ENCODE data around the gene ZCCHC7.

The ZCCHC7 gene

DNA sequence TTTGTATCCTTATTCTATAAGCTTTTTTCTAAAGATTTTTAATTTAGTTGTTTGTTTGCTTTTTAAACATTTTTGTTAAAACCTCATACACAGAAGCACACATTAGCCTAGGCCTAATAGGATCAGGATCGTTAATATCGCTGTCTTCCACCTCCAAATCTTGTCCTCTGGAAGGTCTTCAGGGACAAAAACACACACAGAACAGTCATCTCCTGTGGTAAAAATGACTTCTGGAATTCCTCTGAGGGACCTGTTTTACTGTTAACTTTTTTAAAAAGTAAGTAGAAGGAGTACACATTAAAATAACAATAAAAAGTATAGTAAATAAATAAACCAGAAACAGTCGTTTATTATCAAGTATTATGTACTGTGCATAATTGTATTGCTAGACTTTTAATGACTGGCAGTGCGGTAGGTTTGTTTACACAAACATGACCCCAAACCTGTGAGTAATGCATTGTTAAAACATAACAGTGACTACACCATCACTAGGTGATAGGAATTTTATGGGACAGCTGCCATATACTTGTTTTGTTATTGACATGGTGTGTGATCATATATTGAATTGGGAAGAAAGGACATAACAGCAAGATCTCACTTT lies 109.6 kb downstream of the ZCCHC7 start:
- no peak for DNase-seq (ENCODE audit: extremely low read depth, low read depth)
- TF ChIP-seq, protein P1, sequence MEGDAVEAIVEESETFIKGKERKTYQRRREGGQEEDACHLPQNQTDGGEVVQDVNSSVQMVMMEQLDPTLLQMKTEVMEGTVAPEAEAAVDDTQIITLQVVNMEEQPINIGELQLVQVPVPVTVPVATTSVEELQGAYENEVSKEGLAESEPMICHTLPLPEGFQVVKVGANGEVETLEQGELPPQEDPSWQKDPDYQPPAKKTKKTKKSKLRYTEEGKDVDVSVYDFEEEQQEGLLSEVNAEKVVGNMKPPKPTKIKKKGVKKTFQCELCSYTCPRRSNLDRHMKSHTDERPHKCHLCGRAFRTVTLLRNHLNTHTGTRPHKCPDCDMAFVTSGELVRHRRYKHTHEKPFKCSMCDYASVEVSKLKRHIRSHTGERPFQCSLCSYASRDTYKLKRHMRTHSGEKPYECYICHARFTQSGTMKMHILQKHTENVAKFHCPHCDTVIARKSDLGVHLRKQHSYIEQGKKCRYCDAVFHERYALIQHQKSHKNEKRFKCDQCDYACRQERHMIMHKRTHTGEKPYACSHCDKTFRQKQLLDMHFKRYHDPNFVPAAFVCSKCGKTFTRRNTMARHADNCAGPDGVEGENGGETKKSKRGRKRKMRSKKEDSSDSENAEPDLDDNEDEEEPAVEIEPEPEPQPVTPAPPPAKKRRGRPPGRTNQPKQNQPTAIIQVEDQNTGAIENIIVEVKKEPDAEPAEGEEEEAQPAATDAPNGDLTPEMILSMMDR (IDR thresholded peaks at IDR 0.05; ENCODE audit: low read depth, low read length): no peak

DNA sequence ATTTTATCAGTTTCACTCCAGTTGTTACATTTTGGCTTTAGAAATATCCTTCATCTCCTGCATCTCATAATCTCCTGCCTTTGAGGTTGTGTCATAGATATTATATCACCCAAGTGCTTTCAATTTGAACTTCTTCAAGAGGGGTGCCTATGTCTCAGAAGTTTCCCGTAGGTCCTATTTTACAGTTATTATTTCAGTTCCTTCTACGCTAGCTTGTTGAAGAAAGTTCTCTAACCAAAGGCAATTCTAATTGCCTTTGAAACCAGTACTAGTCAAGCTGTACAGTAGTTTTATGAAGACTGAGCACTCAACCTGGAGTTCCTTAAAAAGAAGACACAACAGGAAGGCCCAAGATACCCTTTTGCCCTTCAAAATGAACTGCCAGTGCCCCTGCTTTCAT lies 116.4 kb downstream of the ZCCHC7 start:
- no peak for DNase-seq (ENCODE audit: extremely low read depth, low read depth)
- TF ChIP-seq, protein P1 (IDR thresholded peaks at IDR 0.05; ENCODE audit: low read depth, low read length): no peak

DNA sequence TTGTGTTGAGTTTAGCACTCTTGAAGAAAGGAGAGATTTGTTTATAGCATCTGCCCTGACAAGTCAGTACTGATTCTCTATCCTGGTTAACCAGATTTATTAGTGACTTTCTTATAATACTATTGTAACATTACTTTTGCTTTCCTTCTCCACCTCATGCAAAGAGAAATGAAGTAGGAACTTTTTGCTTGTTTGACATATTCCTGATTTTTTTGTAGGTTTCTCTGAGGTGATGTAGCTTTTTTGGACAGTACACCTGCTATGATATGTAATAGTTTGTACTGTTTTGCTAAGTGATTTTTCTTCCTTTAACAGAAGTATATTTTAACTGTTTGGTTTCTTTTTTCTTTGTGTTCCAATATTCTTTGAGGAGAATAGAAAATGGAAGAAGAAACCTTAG lies 117.7 kb downstream of the ZCCHC7 start:
- TF ChIP-seq, protein P1 (IDR thresholded peaks at IDR 0.05; ENCODE audit: low read depth, low read length): no peak
- DNase-seq (ENCODE audit: extremely low read depth, low read depth): no peak

DNA sequence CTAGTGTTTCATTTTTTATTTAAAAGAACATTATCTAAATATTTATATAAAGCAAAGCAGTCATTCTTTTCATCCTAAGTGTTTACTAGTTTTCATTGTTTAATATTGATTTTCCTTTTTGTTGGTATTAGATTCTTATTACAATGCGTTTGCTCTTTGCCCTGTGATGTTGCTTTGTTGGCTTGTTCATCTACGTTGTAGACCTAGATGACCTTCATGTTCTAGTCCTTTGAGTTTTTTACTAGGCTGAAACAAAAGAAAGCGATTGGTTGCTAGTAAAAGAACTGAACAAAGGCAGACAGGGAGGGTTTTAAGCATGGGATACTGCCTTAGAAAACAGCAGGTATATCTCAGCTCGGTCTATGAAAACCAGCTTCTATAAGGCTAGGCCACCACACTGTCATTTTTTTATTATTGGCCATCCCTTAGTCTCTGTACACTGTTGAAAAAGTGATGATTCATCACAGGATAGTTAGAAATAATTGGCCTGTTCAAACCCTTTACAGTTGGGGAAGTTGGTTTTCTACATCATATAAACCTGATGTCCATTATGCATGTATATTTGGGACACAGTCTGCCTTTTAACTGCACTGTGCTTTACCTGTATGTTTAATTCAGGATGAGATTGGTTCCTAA lies 119.0 kb downstream of the ZCCHC7 start:
- TF ChIP-seq, protein P1 (IDR thresholded peaks at IDR 0.05; ENCODE audit: low read depth, low read length): no peak
- DNase-seq (ENCODE audit: extremely low read depth, low read depth): no peak

DNA sequence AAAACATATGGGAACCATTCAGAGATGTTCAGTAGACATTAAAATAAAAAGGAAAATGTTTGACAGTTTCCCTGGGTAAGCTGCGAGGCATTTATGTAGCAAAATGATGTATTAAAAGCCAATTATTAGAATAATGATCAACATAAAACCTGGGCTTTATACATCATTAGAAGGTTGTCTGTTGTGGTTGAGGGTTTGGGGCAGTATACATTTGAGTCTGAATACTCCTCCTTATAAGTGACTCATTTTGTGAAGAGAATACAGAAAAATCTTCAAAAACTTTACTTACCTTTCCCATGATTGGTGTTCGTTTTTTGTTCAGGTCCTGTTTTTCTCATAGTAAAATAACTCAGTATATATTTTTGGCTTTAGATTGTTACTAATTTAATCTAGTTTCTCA lies 119.5 kb downstream of the ZCCHC7 start:
- DNase-seq (ENCODE audit: extremely low read depth, low read depth): no peak
- TF ChIP-seq, protein P1 (IDR thresholded peaks at IDR 0.05; ENCODE audit: low read depth, low read length): no peak

DNA sequence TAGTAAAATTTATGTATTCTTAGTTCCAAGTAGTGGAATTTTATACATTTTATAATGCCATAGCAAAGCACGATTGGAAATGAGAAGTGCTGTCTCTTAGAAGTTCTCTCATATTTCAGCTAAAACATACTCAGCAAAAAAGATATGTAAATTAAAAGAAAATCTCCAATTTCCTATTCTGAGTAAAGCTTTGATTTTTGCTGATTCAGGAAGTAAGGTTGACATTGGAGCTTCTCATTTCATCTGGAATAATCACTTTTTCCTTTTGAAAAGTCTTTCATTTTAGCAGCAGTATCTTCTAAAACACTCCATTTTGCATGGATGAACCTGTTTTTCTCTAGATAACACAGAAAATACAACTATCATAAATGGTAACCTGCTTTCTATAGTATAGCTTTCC lies 121.0 kb downstream of the ZCCHC7 start:
- DNase-seq (ENCODE audit: extremely low read depth, low read depth): no peak

DNA sequence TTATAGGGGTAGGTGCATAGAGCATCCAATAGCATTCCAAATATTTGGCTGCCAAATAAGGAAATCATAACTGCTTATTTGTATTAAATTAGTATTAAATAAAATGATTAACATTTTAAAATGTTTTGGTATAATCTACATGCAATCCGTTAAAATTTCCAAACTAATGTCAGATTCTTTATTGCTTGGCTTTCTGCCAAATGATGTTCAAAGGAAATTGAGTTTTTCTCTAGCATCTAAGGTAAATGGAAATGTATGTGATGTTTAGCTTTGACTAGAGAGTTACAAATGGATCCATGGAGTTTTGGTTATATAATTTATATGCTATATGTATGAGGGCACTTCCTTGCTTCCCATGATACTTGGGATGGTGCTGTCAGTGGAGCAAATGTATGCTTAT lies 121.7 kb downstream of the ZCCHC7 start:
- DNase-seq (ENCODE audit: extremely low read depth, low read depth): no peak
- TF ChIP-seq, protein P1 (IDR thresholded peaks at IDR 0.05; ENCODE audit: low read depth, low read length): no peak

More for the DNA sequence above, 121.0 kb downstream of the ZCCHC7 start:
- TF ChIP-seq, protein P1 (IDR thresholded peaks at IDR 0.05; ENCODE audit: low read depth, low read length): no peak
